GM18951 (cell line): ENCODE measurements around the gene PGRMC2.

Experiments
- POLR2A ChIP-seq: IDR thresholded peaks from 4 replicates; pipeline ENCODE4 v1.6.1; 2011; ENCODE audit warnings: mild to moderate bottlenecking; ENCODE audit not compliant: insufficient read length, insufficient read depth; ENCODE audit errors: extremely low read depth
- in situ Hi-C: fragments of 300-500 bp; cut with MboI; formaldehyde crosslinking; loops from one replicate; pipeline ENCODE4 v1.12.0; 2022; ENCODE audit warnings: low sequenced_read_pairs, mixed read lengths, inconsistent platforms; ENCODE audit not compliant: unreplicated experiment

The PGRMC2 gene

GRCh38 chr4:128309585-128309984 is 22.0 kb upstream of the PGRMC2 start:
- in situ Hi-C loops = no loop called here
- no peak for TF ChIP-seq POLR2A

- in situ Hi-C loops = no loop called here
- TF ChIP-seq POLR2A = no peak
Observed at GRCh38 chr4:128308986-128309385, 21.4 kb upstream of the PGRMC2 start.

- in situ Hi-C loops = no loop called here
- no peak for TF ChIP-seq POLR2A
Observed at GRCh38 chr4:128307123-128307571, 19.5 kb upstream of the PGRMC2 start.

- TF ChIP-seq POLR2A = no peak
- in situ Hi-C loops = no loop called here
Observed at GRCh38 chr4:128305942-128306341, 18.3 kb upstream of the PGRMC2 start.

- in situ Hi-C loops = no loop called here
- TF ChIP-seq POLR2A = no peak
Observed at GRCh38 chr4:128303986-128304385, 16.4 kb upstream of the PGRMC2 start.

- no peak for TF ChIP-seq POLR2A
- in situ Hi-C loops = no loop called here
Observed at GRCh38 chr4:128303405-128303785, 15.8 kb upstream of the PGRMC2 start.

GRCh38 chr4:128301979-128302378 is 14.4 kb upstream of the PGRMC2 start:
- no peak for TF ChIP-seq POLR2A
- in situ Hi-C loops = no loop called here

- no peak for TF ChIP-seq POLR2A
- in situ Hi-C loops = no loop called here
Observed at GRCh38 chr4:128299848-128300247, 12.2 kb upstream of the PGRMC2 start.

GRCh38 chr4:128298852-128299251 is 11.2 kb upstream of the PGRMC2 start:
- in situ Hi-C loops = no loop called here
- no peak for TF ChIP-seq POLR2A

- TF ChIP-seq POLR2A = no peak
- in situ Hi-C loops = no loop called here
Observed at GRCh38 chr4:128298146-128298758, 10.6 kb upstream of the PGRMC2 start.

- in situ Hi-C loops = no loop called here
- TF ChIP-seq POLR2A = no peak
Observed at GRCh38 chr4:128295255-128295654, 7.6 kb upstream of the PGRMC2 start.

- no peak for TF ChIP-seq POLR2A
- in situ Hi-C loops = no loop called here
Observed at GRCh38 chr4:128294464-128294863, 6.9 kb upstream of the PGRMC2 start.

GRCh38 chr4:128292349-128292748 is 4.7 kb upstream of the PGRMC2 start:
- TF ChIP-seq POLR2A = no peak
- in situ Hi-C loops = no loop called here

- no peak for TF ChIP-seq POLR2A
- in situ Hi-C loops = no loop called here
Observed at GRCh38 chr4:128291096-128291495, 3.5 kb upstream of the PGRMC2 start.

- in situ Hi-C loops = no loop called here
- TF ChIP-seq POLR2A = no peak
Observed at GRCh38 chr4:128290526-128290925, 2.9 kb upstream of the PGRMC2 start.
